D721Med (cell line): ENCODE data around the gene NARS2.
"Not testable (repeated sequence)": the region's sequence is repeated elsewhere in the genome, so short reads cannot be mapped to it uniquely, and the experiment has no call there.

Source experiments
- DNase-seq: peaks from one replicate; pipeline ENCODE4 v3.0.0; 2011; ENCODE audit warnings: low spot score; ENCODE audit not compliant: insufficient read length
- FAIRE-seq: peaks from 2 replicates; lab custom pipeline; 2011; peaks lifted over from hg19 to GRCh38; lab: Jason Lieb, UNC
- CTCF ChIP-seq: IDR thresholded peaks from 2 replicates; pipeline ENCODE4 v1.5.1; 2012; ENCODE audit warnings: mild to moderate bottlenecking, control low read depth; ENCODE audit not compliant: insufficient read depth; ENCODE audit errors: missing control alignments

The NARS2 gene

GRCh38 chr11:78562398-78562797, 12.3 kb downstream of the NARS2 start:
- no peak for TF ChIP-seq CTCF
- FAIRE-seq (no peak), DNase-seq (no peak)

- no peak for FAIRE-seq
These were observed 13.7 kb downstream of the NARS2 start for GRCh38 chr11:78560826-78561484.

GRCh38 chr11:78560153-78560552, 14.5 kb downstream of the NARS2 start:
- no peak for FAIRE-seq
- no peak for DNase-seq
- TF ChIP-seq CTCF = no peak

More at GRCh38 chr11:78560826-78561484, 13.7 kb downstream of the NARS2 start:
- TF ChIP-seq CTCF = no peak
- no peak for DNase-seq

GRCh38 chr11:78557236-78557635, 17.4 kb downstream of the NARS2 start:
- no peak for FAIRE-seq

GRCh38 chr11:78555592-78555991, 19.1 kb downstream of the NARS2 start:
- DNase-seq (no peak), FAIRE-seq (no peak)
- TF ChIP-seq CTCF = no peak

More at GRCh38 chr11:78557236-78557635, 17.4 kb downstream of the NARS2 start:
- TF ChIP-seq CTCF = no peak
- DNase-seq = no peak

- FAIRE-seq = no peak
- TF ChIP-seq CTCF = no peak
- no peak for DNase-seq
These were observed 21.8 kb downstream of the NARS2 start for GRCh38 chr11:78552881-78553280.

GRCh38 chr11:78552139-78552538, 22.5 kb downstream of the NARS2 start:
- not testable (repeated sequence) for DNase-seq, FAIRE-seq
